Nucleus accumbens (tissue), 56 donors: ENCODE data around the gene TSPAN13.

ENCODE experiments used
- DNase-seq, 56 donors: peaks; one replicate each; lab custom pipeline; 2025; lab: John Stamatoyannopoulos, UW

TSPAN13 gene

DNA sequence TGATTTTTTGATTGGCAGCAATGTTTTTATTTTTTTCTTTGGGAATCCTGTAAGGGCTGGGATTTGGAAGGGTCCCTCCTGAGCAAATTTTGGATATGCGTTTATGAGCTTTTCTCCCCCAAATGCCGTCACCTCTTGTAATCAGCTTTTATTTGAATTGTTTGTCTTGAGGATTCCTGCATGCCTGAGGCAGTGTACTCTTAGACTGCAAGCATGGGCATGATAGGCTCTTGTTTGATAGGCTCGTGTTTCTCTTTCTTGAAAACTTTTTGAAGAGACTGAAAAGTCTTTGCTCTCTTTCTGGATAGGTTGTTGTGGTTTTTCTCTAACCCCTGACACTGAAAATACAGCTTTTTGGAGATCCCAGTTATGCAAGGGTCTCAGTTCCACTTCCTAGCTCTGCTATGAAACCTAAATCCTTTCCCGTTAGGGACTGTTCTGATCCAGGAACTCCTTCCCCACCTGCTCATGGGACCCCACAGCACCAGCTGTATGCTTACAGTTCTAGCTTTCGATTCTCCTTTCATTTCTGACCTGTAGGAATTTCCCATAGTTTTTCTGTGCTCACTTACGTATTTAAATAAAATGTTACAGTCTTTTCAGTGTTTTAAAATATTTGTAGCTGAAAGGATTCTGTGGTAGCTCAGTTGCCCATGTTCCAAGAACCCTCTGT is 17.2 kb downstream of the TSPAN13 start:
- no peak for DNase-seq

DNA sequence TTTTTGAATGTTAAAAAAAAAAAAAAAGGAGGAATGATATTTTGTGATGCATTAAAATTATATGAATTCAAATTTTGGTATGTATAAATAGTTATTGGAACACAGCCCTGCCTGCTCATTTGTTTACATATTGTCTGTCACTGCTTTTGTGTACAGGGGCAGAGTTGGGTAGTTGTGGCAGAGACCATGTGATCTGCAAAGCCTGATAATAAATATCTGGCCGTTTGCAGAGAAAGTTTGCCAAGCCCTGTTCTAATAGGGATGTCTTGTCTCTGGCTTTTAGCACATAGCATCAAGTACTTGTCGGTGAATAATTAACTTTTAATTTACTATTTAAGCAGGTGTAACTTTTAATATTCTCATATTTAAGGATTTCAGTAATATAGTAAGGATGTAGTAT is 19.8 kb downstream of the TSPAN13 start:
- no peak for DNase-seq

DNA sequence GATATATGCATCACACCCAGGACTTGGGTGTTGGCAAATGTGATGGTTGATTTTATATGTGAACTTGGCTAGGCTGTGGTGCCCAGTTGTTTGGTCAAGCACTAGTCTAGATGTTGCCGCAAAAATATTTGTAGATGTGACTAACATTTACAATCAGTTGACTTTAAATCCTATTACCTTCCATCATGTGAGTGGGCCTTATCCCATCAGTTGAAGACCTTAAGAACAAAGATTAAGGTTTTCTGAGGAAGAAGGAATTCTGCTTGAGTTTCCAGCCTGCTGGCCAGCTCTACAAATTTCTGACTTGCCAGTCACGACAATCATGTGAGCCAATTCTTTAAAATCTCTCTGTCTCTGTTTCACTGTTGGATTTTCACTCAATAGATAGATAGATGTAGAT is 20.3 kb downstream of the TSPAN13 start:
- DNase-seq = no peak

DNA sequence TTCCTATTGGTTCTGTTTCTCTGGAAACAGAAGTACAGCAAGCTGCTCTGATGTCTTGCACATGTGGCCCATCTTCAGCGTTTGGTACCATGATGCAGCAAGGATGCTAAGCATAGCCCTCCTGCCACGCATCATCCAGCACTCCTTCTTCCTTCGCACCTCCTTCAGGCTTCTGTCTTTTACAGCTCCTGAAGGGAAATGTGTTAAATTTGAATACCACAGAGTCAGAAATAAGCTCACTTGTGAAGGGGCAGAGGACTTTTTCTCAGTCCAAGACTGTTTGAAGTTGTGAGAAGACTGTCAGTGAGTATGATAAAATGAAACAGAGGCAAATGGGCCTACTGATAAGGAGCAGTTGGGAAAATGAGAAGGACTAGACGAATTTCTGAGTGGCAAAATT is 20.7 kb downstream of the TSPAN13 start:
- no peak for DNase-seq

DNA sequence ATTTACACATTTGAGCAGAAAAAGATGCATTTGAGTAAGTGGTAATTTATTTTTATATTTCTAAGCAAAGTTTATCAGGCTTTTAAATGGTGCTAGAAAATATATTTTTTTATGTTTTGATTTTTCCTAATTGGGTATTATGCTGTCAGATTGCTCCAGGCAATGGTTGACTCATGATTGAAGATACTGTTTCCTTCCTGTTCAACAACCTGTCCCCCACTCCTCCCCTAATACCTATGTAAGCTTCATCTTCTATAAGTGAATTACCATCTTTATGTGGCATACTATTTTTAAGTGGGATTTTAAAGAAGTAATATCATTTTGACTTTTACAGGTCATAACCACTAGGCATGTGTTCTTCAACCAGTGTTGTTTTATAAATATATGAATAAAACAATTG is 21.4 kb downstream of the TSPAN13 start:
- DNase-seq = no peak

DNA sequence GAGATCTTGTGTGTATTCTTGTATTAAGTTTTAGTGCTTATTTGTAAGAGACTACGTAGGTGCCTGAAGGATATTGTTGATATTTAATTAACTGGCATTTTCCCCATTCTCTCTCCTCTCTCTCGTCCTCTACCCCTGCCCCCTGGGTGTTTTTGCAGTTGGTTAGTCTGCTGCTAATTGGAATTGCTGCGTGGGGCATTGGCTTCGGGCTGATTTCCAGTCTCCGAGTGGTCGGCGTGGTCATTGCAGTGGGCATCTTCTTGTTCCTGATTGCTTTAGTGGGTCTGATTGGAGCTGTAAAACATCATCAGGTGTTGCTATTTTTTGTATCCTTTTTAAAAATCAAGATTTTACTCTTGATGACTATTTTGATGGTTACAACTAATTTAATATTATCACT is 22.5 kb downstream of the TSPAN13 start:
- DNase-seq = no peak

DNA sequence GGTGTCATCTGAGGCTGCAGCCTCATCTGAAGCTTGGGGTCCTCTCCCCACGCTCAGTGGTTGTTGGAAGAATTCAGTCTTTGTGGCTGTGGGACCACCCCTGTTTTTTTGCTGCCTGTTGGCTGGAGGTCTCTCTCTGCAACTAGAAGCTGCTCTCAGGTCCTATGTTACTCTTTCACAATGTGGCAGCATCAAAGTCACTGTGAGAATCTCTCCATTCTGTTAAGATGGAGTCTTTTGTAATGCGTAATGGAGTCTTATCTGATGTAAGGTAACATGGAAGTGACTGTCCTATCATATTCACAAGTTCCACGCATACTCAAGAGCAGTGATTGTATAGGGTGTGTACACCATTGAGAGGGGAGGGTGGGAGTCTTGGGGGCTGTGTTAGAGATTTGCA is 24.9 kb downstream of the TSPAN13 start:
- no peak for DNase-seq

DNA sequence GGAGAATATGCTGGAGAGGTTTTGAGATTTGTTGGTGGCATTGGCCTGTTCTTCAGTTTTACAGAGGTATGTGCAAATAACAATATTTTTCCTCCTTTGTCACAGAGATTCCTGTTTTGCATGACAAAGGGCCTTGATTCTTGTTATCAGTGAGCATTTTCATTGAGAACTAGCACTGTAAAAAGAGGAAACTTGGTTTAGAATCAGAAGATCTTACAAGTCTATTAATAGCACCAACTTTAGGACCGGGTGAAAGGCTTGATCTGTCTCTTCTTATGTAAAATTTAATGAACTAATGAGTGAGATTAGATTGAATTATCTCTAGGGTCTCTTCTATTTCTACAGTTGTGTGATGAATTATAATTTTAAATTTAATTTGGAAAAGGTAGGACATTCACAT is 25.5 kb downstream of the TSPAN13 start:
- no peak for DNase-seq

DNA sequence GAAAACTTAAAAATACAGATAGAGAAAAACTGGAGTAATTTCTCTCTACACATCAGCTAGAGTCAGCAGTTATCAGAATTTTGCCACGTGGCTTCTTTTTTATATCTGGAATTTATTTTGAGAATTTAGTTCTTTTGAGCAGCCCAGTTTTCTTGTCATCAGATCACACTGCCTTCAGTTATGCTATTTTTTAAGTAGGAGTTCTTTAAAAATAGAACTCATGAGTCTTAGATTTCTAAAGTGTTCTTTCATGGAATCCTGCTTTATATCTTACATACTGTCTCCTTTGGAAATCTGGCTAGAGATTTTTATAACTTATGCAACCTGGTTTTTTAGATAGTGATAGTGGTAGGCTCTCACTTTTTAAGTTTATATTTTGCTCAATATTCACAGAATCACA is 27.0 kb downstream of the TSPAN13 start:
- no peak for DNase-seq

DNA sequence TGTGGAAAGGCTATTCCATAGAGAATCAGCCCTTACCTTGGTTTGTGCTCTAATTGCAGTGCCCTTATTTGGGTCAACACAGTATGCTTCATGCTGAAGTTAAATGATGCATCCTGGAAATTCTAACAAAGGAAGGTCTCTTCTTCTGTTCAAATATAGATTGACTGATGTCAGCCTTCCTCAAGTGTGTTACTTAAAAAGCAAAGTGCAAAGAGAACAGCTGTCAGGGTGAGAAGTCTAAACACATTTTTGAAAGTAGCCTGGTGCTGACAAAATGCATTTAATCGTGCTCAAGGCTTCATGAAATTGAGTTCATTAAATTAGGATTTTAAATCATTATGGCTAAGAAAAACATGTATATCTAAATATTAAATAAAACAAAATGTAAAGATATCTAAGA is 31.8 kb downstream of the TSPAN13 start:
- DNase-seq = no peak

DNA sequence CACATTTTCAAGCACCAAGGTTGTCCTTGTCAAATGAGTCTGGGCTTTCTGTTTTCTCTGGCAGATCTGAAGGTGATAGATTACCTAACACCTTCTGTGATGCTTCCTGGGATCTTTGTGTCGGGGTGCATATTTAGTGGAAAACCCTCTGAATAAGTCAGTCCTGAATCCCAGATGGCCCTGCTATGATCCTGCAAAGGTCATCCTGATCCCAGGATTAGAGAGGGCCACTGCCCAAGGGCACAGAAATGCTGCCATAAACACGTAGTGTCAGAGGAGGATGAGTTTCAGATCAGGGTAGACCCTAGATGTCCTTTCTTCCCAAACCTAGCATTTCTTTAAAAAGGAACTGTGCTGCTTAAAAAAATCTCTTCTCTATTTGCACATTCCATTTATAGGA is 32.3 kb downstream of the TSPAN13 start:
- DNase-seq = no peak

DNA sequence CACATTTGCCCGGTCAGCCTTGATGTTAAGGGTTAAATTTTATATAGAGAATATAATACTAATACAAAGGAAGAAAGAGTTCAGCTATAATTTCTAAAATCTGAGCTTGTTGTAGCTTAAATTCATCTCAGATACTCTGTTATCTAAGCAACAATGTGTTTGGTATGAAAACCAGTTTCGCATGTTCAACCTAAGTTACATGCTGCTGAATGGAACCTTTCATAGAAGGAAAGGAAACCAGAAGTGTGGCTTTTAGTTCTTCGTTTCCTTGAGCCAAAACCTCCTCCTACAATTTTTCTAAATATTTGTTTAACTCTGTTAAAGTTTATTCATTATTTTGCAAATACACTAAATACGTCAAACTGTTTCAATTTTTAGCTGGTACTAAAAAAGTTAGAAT is 32.7 kb downstream of the TSPAN13 start:
- no peak for DNase-seq

DNA sequence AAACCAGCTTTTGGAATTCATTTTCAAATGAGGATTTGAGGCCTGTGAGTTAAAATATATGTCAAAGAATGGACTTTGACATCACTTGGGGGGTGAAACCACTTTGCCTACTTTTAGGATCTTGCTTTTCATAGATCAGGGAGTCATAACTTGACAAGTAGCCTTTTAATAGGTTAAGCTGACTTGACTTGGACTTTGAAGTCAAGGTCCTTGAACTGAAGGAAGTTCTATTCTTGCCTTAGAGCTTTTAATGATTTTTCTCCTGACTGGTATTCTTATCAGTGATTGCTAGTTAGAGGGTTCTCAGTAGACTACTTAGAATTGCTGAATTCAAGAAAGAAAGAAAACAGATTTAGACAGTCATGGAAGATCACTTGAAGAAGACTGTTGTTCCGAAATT is 33.6 kb downstream of the TSPAN13 start:
- DNase-seq = no peak

DNA sequence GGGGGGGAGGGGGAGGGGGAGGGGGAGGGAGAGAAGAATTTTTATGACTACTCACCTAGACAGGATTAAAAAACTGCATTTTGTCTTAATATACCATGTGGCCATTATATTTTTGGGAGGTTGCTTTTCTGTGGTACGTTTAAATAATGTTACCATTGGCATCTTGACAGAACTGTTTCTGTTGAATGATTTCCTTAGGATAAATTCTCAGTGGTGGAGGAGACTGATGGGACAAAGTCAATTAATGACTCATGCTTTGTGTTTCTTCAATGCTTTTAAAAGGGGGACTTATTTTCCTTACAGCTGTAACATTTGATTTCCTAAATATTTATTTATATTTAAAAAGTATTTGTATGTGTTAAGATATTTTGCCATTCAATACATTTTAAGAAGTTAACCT is 37.5 kb downstream of the TSPAN13 start:
- no peak for DNase-seq

DNA sequence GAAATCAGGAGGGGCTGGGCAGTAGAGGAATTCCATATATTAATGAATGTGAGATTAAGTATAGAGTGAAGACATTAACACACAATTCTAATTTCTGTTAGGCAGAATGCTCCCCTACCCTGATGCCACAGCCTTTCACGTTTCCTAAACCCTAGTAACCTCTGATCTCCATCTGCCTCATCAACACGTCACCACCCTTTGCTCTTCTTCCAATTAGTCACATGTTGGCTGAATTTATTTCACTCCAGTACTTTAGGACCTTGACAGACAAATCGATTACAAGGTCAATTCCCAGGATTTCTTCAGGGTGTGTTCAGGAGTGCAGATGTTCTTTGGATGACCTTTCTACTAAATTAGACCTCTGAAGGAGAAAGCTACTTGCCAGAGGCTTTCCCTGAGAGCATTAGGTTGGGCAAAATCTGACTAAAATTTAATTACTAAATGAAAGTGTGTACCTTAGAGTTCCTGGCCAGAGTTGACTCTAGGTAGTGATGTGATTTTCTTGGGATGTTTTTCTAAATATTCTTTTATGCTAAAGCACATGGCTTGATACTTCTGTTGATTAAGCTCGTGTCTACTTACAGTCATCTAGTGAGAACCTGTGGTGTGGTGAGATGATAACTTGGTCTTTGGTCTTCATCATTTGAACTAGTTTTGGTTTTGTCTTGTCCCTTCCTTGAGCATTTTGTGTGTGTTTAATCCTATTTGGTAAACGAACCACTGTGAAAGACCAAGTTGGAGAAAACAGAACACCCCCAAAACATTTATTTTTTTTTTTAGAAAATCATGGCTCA is 38.5 kb downstream of the TSPAN13 start:
- DNase-seq = no peak

DNA sequence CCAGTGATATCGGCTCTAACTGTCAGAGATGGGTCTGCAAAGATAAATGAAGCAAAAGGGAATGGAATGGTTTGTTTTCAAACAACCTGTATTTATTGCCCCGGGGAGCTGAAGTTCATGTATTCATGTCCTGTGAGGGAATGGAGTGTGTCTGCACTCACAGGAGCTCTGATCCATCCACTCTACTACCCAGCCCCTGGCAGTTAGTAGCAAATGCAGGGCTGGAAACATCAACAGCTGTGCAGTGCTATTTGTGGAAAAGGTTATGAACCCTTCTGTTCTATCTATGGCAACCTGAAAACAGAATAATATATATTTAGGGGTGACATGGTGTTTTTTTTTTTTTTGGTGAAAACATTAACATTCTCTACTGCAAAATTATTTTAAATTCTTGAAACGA is 41.4 kb downstream of the TSPAN13 start:
- DNase-seq = no peak

DNA sequence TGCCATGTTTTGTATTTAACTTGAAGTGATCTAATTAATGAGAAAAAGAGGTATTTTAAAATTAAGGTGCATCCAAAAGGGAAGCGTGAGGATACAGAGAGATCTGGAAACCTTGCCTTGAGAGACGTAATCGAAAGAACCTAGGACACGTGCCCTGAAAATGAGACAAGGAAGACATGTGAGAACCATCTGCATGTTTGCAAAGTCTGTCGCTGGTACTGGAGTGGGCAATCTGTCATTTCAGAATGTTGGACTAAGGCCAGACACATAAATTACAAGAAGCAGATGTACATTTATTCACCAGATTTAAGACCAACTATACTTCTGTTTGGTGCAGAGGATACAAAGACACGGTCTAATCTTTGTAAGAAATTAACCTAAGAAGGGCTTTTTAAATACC is 42.1 kb downstream of the TSPAN13 start:
- DNase-seq = no peak

DNA sequence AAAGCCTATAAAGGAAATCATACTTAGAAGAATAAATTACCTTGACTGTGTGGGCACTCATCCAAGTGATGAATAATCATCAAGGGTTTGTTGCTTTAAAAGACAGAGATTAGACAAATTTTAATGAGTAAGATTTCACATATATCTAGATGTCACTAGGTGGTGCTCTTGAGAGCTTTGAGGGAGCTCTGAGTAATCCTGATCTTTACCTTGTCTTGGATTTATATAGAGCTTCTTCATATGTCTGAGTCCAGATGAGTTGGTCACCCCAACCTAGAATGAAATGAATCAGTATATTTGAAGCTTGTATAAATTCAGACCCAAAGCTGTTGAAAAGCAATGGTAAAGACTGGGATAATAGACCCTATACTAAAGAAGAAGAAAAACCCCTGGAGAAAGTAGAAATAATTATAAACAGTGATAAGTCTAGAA is 47.6 kb downstream of the TSPAN13 start:
- DNase-seq = no peak

DNA sequence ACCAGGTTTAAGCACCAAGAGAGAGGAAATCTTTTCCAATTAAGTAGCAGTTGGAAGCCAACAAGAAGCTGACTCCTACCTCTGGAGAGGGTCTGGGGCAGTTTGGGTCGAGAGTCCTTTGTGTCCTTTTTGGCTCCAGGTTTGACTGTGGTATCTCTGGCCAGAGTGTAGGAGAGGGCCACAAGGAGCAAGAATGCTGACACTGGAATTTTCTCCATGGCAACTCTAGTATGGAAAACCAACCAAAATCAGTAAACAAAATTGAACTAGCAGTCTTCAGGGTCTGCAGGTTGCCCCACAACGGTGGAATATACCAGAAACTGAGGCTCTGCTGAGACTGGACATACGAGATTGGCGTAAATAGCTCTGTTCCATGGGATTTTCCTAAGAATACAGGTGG is 48.0 kb downstream of the TSPAN13 start:
- DNase-seq = no peak

DNA sequence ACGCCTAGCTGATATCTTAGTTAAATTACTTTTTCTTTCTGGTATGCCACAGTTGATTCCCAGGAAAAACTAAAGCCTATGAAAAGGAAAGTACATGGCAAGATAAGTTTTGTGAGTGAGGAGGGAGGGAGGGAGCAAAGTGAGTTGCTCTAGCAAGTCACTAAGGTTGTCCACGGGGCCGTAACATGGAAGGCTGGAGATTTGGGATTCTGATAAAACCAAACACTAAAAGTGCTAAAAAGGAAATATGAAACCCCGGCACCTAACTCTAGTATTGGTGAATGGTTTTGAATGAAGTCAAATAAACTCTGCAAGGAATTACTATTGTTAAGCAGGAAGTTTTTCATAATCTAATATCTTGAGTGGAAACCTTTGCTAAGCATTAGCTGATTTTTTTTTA is 49.6 kb downstream of the TSPAN13 start:
- no peak for DNase-seq

DNA sequence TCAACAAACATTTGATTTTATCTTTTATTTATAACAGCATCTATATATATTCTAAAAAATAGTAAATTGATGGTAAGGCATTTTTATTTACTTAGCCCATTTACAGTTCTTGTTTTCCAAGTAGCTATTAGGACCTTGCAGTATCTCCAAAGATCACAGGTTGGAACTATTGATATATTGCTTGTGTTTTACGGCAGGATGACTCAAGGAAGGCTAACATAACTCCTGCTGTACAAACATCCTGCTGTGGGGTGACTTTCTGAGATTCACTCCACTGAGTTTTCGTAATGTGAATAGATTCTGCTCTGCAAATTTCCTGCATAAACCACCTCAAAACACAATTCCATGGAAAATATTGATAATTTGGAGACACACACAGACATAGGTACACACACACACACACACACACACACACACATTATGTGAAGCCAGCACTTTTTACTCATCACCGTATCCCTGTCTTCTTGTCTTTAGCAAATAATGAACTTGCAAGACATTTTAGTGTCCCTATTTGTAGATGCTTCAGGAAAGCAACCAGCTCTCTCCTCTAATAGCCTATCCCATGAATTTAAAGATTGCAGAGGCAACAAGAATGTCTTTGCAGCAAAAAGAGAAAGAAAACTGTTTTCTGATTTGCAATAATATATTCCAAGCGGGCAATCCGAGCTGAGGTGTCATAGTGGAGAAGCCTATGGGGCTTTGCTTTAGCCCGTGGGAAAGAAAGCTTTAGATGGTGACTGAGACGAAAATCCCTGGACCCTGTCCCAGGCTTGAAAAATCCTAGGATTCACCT is 50.5 kb downstream of the TSPAN13 start:
- no peak for DNase-seq
